SU-DHL-6 (cell line): ENCODE measurements around the gene TIMM22.

Experiments used
- EZH2phosphoT487 ChIP-seq: fragments of 200-600 bp; sonication (generic), shearing (Covaris generic); conservative IDR thresholded peaks from 2 replicates; pipeline ENCODE4 v1.6.1; 2018; ENCODE audit warnings: mild to moderate bottlenecking, antibody characterized with exemption, low read length, moderate library complexity, mixed read lengths
- TF ChIP-seq, protein P1 (sequence below): fragments of 200-600 bp; sonication (generic); IDR thresholded peaks from one replicate; pipeline ENCODE4 v1.5.1; 2017; ENCODE audit warnings: antibody characterized with exemption, mild to moderate bottlenecking, low read length, moderate library complexity; ENCODE audit not compliant: insufficient read depth, poor library complexity, severe bottlenecking

GRCh38 chr17:1039123-1039507 is 42.2 kb downstream of the TIMM22 start:
- TF ChIP-seq, protein P1, sequence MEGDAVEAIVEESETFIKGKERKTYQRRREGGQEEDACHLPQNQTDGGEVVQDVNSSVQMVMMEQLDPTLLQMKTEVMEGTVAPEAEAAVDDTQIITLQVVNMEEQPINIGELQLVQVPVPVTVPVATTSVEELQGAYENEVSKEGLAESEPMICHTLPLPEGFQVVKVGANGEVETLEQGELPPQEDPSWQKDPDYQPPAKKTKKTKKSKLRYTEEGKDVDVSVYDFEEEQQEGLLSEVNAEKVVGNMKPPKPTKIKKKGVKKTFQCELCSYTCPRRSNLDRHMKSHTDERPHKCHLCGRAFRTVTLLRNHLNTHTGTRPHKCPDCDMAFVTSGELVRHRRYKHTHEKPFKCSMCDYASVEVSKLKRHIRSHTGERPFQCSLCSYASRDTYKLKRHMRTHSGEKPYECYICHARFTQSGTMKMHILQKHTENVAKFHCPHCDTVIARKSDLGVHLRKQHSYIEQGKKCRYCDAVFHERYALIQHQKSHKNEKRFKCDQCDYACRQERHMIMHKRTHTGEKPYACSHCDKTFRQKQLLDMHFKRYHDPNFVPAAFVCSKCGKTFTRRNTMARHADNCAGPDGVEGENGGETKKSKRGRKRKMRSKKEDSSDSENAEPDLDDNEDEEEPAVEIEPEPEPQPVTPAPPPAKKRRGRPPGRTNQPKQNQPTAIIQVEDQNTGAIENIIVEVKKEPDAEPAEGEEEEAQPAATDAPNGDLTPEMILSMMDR, result no peak
- TF ChIP-seq EZH2phosphoT487, result no peak
